Measurements from ENCODE around the gene STK38. TPM values are rescaled to one million over a fixed set of nuclear protein-coding genes. Genes with fewer than 3 reads are reported as not detected.

Gene STK38
- total and polyA plus RNA-seq, 2 of the 13 experiments (the other 11 are each of a cell fraction or from before 2014, with no cell fraction given), result 10.3 to 20.7 TPM

- Histone ChIP-seq H3K9me3 (ENCODE audit: low read length) (no peaks in the 10 kb centered on the region), H3K4me1 (ENCODE audit: insufficient read depth, low read length) (peaks cover 44% of the 10 kb centered on the region), H3K79me2 (ENCODE audit: insufficient read depth, low read length) (peaks cover 44% of the 10 kb centered on the region), H2AFZ (ENCODE audit: low read length) (peak overlapping the region; percentile 46), H3K4me3 (replicated peaks in 1 of 3; ENCODE audit: insufficient read depth in 1 of 3, low read depth in 2 of 3, low read length in 3 of 3) (peak overlapping the region; percentile 59 to 92 (median 71)), H4K20me1 (ENCODE audit: insufficient read depth, low read length) (peaks cover 42% of the 10 kb centered on the region), H3K4me2 (ENCODE audit: low read depth, low read length) (peak overlapping the region; percentile 97), H3K9ac (ENCODE audit: insufficient read depth, low read depth, low read length) (peak overlapping the region; percentile 98), H3K27me3 (ENCODE audit: control insufficient read depth in 1 of 2, insufficient read depth in 2 of 2, low read length in 2 of 2) (no peaks in the 10 kb centered on the region; a peak in 1 of 5 replicates), H3K36me3 (replicated peaks in 1 of 2; ENCODE audit: control insufficient read depth in 1 of 2, insufficient read depth in 2 of 2, low read length in 2 of 2) (peaks cover 6 to 24% of the 10 kb centered on the region in 2 experiments), H3K27ac (ENCODE audit: extremely low read length, insufficient read depth, low read length) (peak overlapping the region; percentile 93)
- ChIA-PET CTCF (ENCODE audit: low intra/inter-chr PET ratio, low total read pairs) (no interaction called here), POLR2A (interaction anchor here (0.7 to 6.8 kb wide), 15 partner anchors 8 to 393 kb away, joined by 3 to 142 read pairs (median 8); partner anchors contain the start of gene MTCH1)
- DNase-seq (ENCODE audit: low spot score), result peak; percentile 72
- intact Hi-C loops (cut with micrococcal nuclease; ENCODE audit: unreplicated experiment), result loop anchor here (1.0 to 5.0 kb wide), 4 partner anchors 15 to 171 kb away; no protein-coding TSS in a partner anchor
- BruUV-seq (replicated peaks), result TSS peak; percentile 96
- peak; percentile 71 for ATAC-seq
- no peak for FAIRE-seq
- in situ Hi-C loops (cut with HindIII; ENCODE audit: extremely low pct_ligation_motif_present, low pct_unique_long_range_greater_than_20kb), result no loop called here
- WGBS (ENCODE audit: low lambda C conversion rate), result 2% methylated on average over 15 of the region's 15 CpGs
- TF ChIP-seq ZSCAN20 (CRISPR knock-in tag; IDR thresholded peaks at IDR 0.05; ENCODE audit: borderline replicate concordance) (no peak), FOXC1 (CRISPR knock-in tag; IDR thresholded peaks at IDR 0.05; ENCODE audit: borderline replicate concordance) (no peak), TFE3 (CRISPR knock-in tag; IDR thresholded peaks at IDR 0.05) (no peak; the same call in 1 of the 2 replicates), ZNF431 (CRISPR knock-in tag; IDR thresholded peaks at IDR 0.05; ENCODE audit: borderline replicate concordance, low read depth) (no peak), NBN (conservative IDR thresholded peaks at IDR 0.05) (no peak), MIER3 (CRISPR knock-in tag; IDR thresholded peaks at IDR 0.05; ENCODE audit: borderline replicate concordance) (no peak), ZNF777 (CRISPR knock-in tag; IDR thresholded peaks at IDR 0.05) (no peak), ZNF263 (CRISPR knock-in tag; IDR thresholded peaks at IDR 0.05) (no peak), ZNF296 (CRISPR knock-in tag; conservative IDR thresholded peaks at IDR 0.05) (no peak), ZSCAN12 (CRISPR knock-in tag; IDR thresholded peaks at IDR 0.05) (peak; percentile 76; the same call in 1 of the 2 replicates), NCOA2 (CRISPR knock-in tag; IDR thresholded peaks at IDR 0.05) (no peak), ZNF891 (CRISPR knock-in tag; IDR thresholded peaks at IDR 0.05) (peak; percentile 43), ZBTB26 (CRISPR knock-in tag; IDR thresholded peaks at IDR 0.05; ENCODE audit: borderline replicate concordance) (no peak), PRPF4 (IDR thresholded peaks at IDR 0.05; ENCODE audit: low read depth, low read length, poor library complexity, severe bottlenecking) (no peak), ZNF609 (CRISPR knock-in tag; IDR thresholded peaks at IDR 0.05; ENCODE audit: borderline replicate concordance) (no peak), MXI1 (IDR thresholded peaks at IDR 0.05; ENCODE audit: borderline replicate concordance, low read depth, low read length) (no peak), HIVEP1 (CRISPR knock-in tag; IDR thresholded peaks at IDR 0.05) (0 out of 2 replicates have a peak, but pooled peaks have one; percentile 7), ZNF720 (CRISPR knock-in tag; IDR thresholded peaks at IDR 0.05) (no peak)
Observed at GRCh38 chr6:36593569-36594028, 46.3 kb upstream of the STK38 start.
